ENCODE data around the gene CCNYL1. TPM values are rescaled to one million over a fixed set of nuclear protein-coding genes. Genes with fewer than 3 reads are reported as not detected.

CCNYL1 gene
- total RNA-seq, 2 donors from 2014 or later, result 19.8 to 22.4 TPM

- Histone ChIP-seq H3K9ac (ENCODE audit: extremely low read depth, low read length, poor library complexity, severe bottlenecking) (no peak overlapping the region), H3K4me1 (ENCODE audit: control insufficient read depth, insufficient read depth, low read length) (no peaks in the 10 kb centered on the region), H3K36me3 (ENCODE audit: control insufficient read depth, insufficient read depth, low read length) (peaks cover 66% of the 10 kb centered on the region), H3K27me3 (ENCODE audit: control insufficient read depth, insufficient read depth, low read length, poor library complexity, severe bottlenecking) (no peaks in the 10 kb centered on the region), H3K9me3 (ENCODE audit: control insufficient read depth, low read length) (peaks cover 5% of the 10 kb centered on the region), H3K27ac (ENCODE audit: low read depth, low read length) (no peak overlapping the region), H3K4me3 (ENCODE audit: low read length) (no peak overlapping the region)
- peaks cover 2% of the 10 kb centered on the region for H3K4me1 Mint-ChIP-seq
- no peak for TF ChIP-seq CTCF (conservative IDR thresholded peaks at IDR 0.05)
- 92% methylated on average over 1 of the region's 1 CpG; no CpG with 5 or more reads in 1 of the 2 experiments for WGBS, 2 experiments (ENCODE audit: insufficient coverage in 1 of 2, insufficient read length in 1 of 2)
- no peaks in the 10 kb centered on the region for H3K9me3 Mint-ChIP-seq
- no peak overlapping the region for H3K4me3 Mint-ChIP-seq
- H3K36me3 Mint-ChIP-seq (ENCODE audit: low read depth), result peaks cover 30% of the 10 kb centered on the region
- H3K27ac Mint-ChIP-seq, result no peak overlapping the region
- no peak for DNase-seq
- no peaks in the 10 kb centered on the region for H3K27me3 Mint-ChIP-seq (ENCODE audit: insufficient read depth)
Observed at GRCh38 chr2:207731138-207731537, 19.7 kb downstream of the CCNYL1 start.

- Mint-ChIP-seq H3K27me3 (ENCODE audit: insufficient read depth) (no peaks in the 10 kb centered on the region), H3K4me1 (peaks cover 2% of the 10 kb centered on the region), H3K9me3 (no peaks in the 10 kb centered on the region), H3K4me3 (no peak overlapping the region), H3K27ac (no peak overlapping the region), H3K36me3 (ENCODE audit: low read depth) (peaks cover 33% of the 10 kb centered on the region)
- H3K9ac ChIP-seq (ENCODE audit: extremely low read depth, low read length, poor library complexity, severe bottlenecking), result no peak overlapping the region
- no peak for DNase-seq
- 91% methylated on average over 2 of the region's 2 CpGs; no CpG with 5 or more reads in 1 of the 2 experiments for WGBS, 2 experiments (ENCODE audit: insufficient coverage in 1 of 2, insufficient read length in 1 of 2)
- no peak overlapping the region for H3K4me3 ChIP-seq (ENCODE audit: low read length)
- H3K27me3 ChIP-seq (ENCODE audit: control insufficient read depth, insufficient read depth, low read length, poor library complexity, severe bottlenecking), result no peaks in the 10 kb centered on the region
- no peaks in the 10 kb centered on the region for H3K4me1 ChIP-seq (ENCODE audit: control insufficient read depth, insufficient read depth, low read length)
- H3K9me3 ChIP-seq (ENCODE audit: control insufficient read depth, low read length), result peaks cover 5% of the 10 kb centered on the region
- H3K36me3 ChIP-seq (ENCODE audit: control insufficient read depth, insufficient read depth, low read length), result peaks cover 70% of the 10 kb centered on the region
- TF ChIP-seq CTCF (conservative IDR thresholded peaks at IDR 0.05), result no peak
- H3K27ac ChIP-seq (ENCODE audit: low read depth, low read length), result no peak overlapping the region
Observed at GRCh38 chr2:207733597-207734240, 22.3 kb downstream of the CCNYL1 start.

GRCh38 chr2:207734264-207734635, 22.8 kb downstream of the CCNYL1 start:
- 72 to 79% methylated on average over 3 of the region's 3 CpGs for WGBS, 2 experiments (ENCODE audit: insufficient coverage in 1 of 2, insufficient read length in 1 of 2)
- Histone ChIP-seq H3K4me1 (ENCODE audit: control insufficient read depth, insufficient read depth, low read length) (no peaks in the 10 kb centered on the region), H3K36me3 (ENCODE audit: control insufficient read depth, insufficient read depth, low read length) (peaks cover 73% of the 10 kb centered on the region), H3K27ac (ENCODE audit: low read depth, low read length) (no peak overlapping the region), H3K9ac (ENCODE audit: extremely low read depth, low read length, poor library complexity, severe bottlenecking) (no peak overlapping the region), H3K27me3 (ENCODE audit: control insufficient read depth, insufficient read depth, low read length, poor library complexity, severe bottlenecking) (no peaks in the 10 kb centered on the region), H3K9me3 (ENCODE audit: control insufficient read depth, low read length) (peaks cover 5% of the 10 kb centered on the region), H3K4me3 (ENCODE audit: low read length) (no peak overlapping the region)
- H3K27me3 Mint-ChIP-seq (ENCODE audit: insufficient read depth), result no peaks in the 10 kb centered on the region
- peaks cover 32% of the 10 kb centered on the region for H3K36me3 Mint-ChIP-seq (ENCODE audit: low read depth)
- H3K9me3 Mint-ChIP-seq, result no peaks in the 10 kb centered on the region
- H3K27ac Mint-ChIP-seq, result no peak overlapping the region
- no peak overlapping the region for H3K4me3 Mint-ChIP-seq
- peaks cover 1% of the 10 kb centered on the region for H3K4me1 Mint-ChIP-seq
- peak; percentile 43 for TF ChIP-seq CTCF (conservative IDR thresholded peaks at IDR 0.05)
- DNase-seq, result no peak
